IMR-90 (cell line): ENCODE results near the gene C1orf141.

Experiments used
- BHLHE40 ChIP-seq: fragments of 150-350 bp; IDR thresholded peaks from 2 replicates; pipeline ENCODE4 v1.6.1; 2016; ENCODE audit warnings: mild to moderate bottlenecking, low read depth, low read length
- CTCF ChIP-seq: conservative IDR thresholded peaks from 2 replicates; pipeline ENCODE4 v1.5.1; 2012; ENCODE audit warnings: mild to moderate bottlenecking, low read depth, low read length, improper control_type of control experiment
- MXI1 ChIP-seq: IDR thresholded peaks from 2 replicates; pipeline ENCODE4 v1.6.1; 2012; ENCODE audit warnings: low read depth, mild to moderate bottlenecking, low read length, moderate library complexity, borderline replicate concordance
- POLR2A ChIP-seq: IDR thresholded peaks from 2 replicates; pipeline ENCODE4 v1.6.1; 2012; ENCODE audit warnings: mild to moderate bottlenecking, low read depth, low read length
- RFX5 ChIP-seq: IDR thresholded peaks from 2 replicates; pipeline ENCODE4 v1.8.0; 2012; ENCODE audit warnings: low read depth, mild to moderate bottlenecking, low read length, moderate library complexity
- SMC3 ChIP-seq: fragments of 150-350 bp; IDR thresholded peaks from 2 replicates; pipeline ENCODE4 v1.6.1; 2016; ENCODE audit warnings: low read depth, mild to moderate bottlenecking, antibody characterized with exemption, low read length, moderate library complexity

GRCh38 chr1:67072749-67073148 is 62.0 kb downstream of the C1orf141 start:
- TF ChIP-seq CTCF, result no peak
- TF ChIP-seq POLR2A, result no peak
- TF ChIP-seq BHLHE40, result no peak
- TF ChIP-seq SMC3, result no peak
- no peak for TF ChIP-seq MXI1
- TF ChIP-seq RFX5, result no peak
